Caco-2 (cell line): Measurements from ENCODE around the gene TARM1. TPM values are rescaled to one million over a fixed set of nuclear protein-coding genes. Genes with fewer than 3 reads are reported as not detected.

Experiments
- BruUV-seq: library from RNA; stranded (reverse); fragments of 400-500 nt; replicated peaks from 2 replicates; lab custom pipeline; 2021; lab: Mats Ljungman, UMichigan
- CTCF ChIA-PET: fragments of 300-600 bp; sonication (Branson Sonifier 250); formaldehyde crosslinking; loops from one replicate; lab custom pipeline; 2022; ENCODE audit warnings: antibody characterized with exemption; lab: Charles Lee
- POLR2A ChIA-PET: fragments of 300-600 bp; sonication (Branson Sonifier 250); formaldehyde crosslinking; loops from one replicate; lab custom pipeline; 2022; ENCODE audit warnings: antibody characterized with exemption; lab: Charles Lee
- DNase-seq, 2 experiments: peaks; one replicate each; pipeline versions ENCODE4 v3.0.0 to v3.0.0-alpha.2; 2020 to 2022
- H3K27me3 ChIP-seq: replicated peaks from 2 replicates; pipeline ENCODE4 v1.6.0; 2011; ENCODE audit warnings: low read length; ENCODE audit not compliant: control insufficient read depth, insufficient read depth
- H3K36me3 ChIP-seq: 2 replicates; pipeline ENCODE4 v1.5.1; 2011; ENCODE audit warnings: low read length; ENCODE audit not compliant: control insufficient read depth, insufficient read depth
- H3K4me1 ChIP-seq: fragments of 250-450 bp; sonication (Bioruptor Pico); 2 replicates; pipeline ENCODE4 v1.5.1; 2020; ENCODE audit warnings: mild to moderate bottlenecking
- H3K4me3 ChIP-seq: 2 replicates; pipeline ENCODE4 v1.5.1; 2011; ENCODE audit warnings: low read depth, mild to moderate bottlenecking, control low read depth, low read length
- H3K9me3 ChIP-seq: fragments of 250-450 bp; sonication (Bioruptor Pico); 2 replicates; pipeline ENCODE4 v1.5.1; 2020; ENCODE audit warnings: mild to moderate bottlenecking, moderate library complexity
- H3K27ac Mint-ChIP-seq: one replicate; pipeline ENCODE4 v1.8.0; 2022; ENCODE audit warnings: mixed read lengths; ENCODE audit not compliant: unreplicated experiment
- H3K27me3 Mint-ChIP-seq: one replicate; pipeline ENCODE4 v1.8.0; 2022; ENCODE audit warnings: mixed read lengths; ENCODE audit not compliant: insufficient read depth, unreplicated experiment
- H3K36me3 Mint-ChIP-seq: one replicate; pipeline ENCODE4 v1.8.0; 2022; ENCODE audit warnings: mild to moderate bottlenecking, mixed read lengths; ENCODE audit not compliant: insufficient read depth, unreplicated experiment
- H3K4me1 Mint-ChIP-seq: one replicate; pipeline ENCODE4 v1.8.0; 2022; ENCODE audit warnings: low read depth, mixed read lengths; ENCODE audit not compliant: unreplicated experiment
- H3K4me3 Mint-ChIP-seq: one replicate; pipeline ENCODE4 v1.8.0; 2022; ENCODE audit warnings: mild to moderate bottlenecking, moderate library complexity, mixed read lengths; ENCODE audit not compliant: unreplicated experiment
- H3K9me3 Mint-ChIP-seq: one replicate; pipeline ENCODE4 v1.8.0; 2022; ENCODE audit warnings: mixed read lengths; ENCODE audit not compliant: unreplicated experiment
- CTCF ChIP-seq, 2 experiments: fragments of 200-600 bp in 1 of 2; IDR thresholded peaks; 1 replicate in 1 of 2; 2 replicates in 1 of 2; pipeline versions ENCODE4 v1.5.1 to v1.8.0; 2011 to 2022; ENCODE audit warnings: antibody characterized with exemption in 1 of 2, control low read depth in 1 of 2, inconsistent platforms in 1 of 2, low read depth in 1 of 2, low read length in 1 of 2, mild to moderate bottlenecking in 1 of 2, moderate library complexity in 1 of 2; ENCODE audit not compliant: insufficient read depth in 1 of 2, severe bottlenecking in 1 of 2, unreplicated experiment in 1 of 2
- intact Hi-C: fragments of 100-400 bp; cut with micrococcal nuclease; formaldehyde crosslinking; loops from one replicate; pipeline ENCODE4 v1.10.0; 2022; ENCODE audit not compliant: unreplicated experiment
- total RNA-seq: library from RNA; stranded (reverse); gene quantifications from 2 replicates; pipeline ENCODE4 v1.2.3, GENCODE V29; 2022

TARM1 gene
- total RNA-seq, 1 experiment from 2014 or later: not detected

DNA sequence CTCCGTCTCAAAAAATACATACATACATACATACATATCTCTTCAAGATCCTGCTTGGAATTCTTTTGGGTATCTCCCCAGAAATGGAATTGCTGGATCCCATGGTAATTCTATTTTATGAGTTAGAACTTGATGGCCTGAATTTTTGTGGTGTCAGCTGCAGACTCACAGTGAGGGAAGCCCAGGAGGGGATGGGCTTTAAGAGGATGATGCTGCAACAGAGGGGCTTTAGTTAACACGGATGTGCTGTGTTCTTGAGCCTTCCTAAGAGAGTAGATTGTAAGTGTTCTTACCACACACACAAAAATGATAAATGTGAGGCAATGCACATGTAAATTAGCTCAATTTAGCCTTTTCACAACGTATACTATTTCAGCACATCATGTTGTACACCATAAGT lies 58.0 kb downstream of the TARM1 start:
- H3K36me3 ChIP-seq: no peaks in the 10 kb centered on the region
- no peaks in the 10 kb centered on the region for H3K27me3 ChIP-seq
- H3K36me3 Mint-ChIP-seq: peaks cover 5% of the 10 kb centered on the region
- BruUV-seq: no TSS peak
- no peaks in the 10 kb centered on the region for H3K9me3 ChIP-seq
- DNase-seq: no peak
- no peak overlapping the region for H3K4me3 Mint-ChIP-seq
- peaks cover 5% of the 10 kb centered on the region for H3K4me1 ChIP-seq
- H3K9me3 Mint-ChIP-seq: no peaks in the 10 kb centered on the region
- no peaks in the 10 kb centered on the region for H3K27me3 Mint-ChIP-seq
- CTCF ChIA-PET: interaction anchor here (1.1 to 1.3 kb wide), 7 partner anchors 19 to 828 kb away, joined by 3 to 8 read pairs (median 4); partner anchors contain the start of genes MYADM and PRKCG
- H3K4me3 ChIP-seq: no peak overlapping the region
- POLR2A ChIA-PET: interaction anchor here (0.6 kb wide), 1 partner anchor 114 kb away, joined by 3 read pairs; no protein-coding TSS in a partner anchor
- no peaks in the 10 kb centered on the region for H3K4me1 Mint-ChIP-seq
- TF ChIP-seq CTCF (IDR thresholded peaks at IDR 0.05; ENCODE audit: insufficient read depth in 1 of 2, low read depth in 1 of 2, low read length in 1 of 2, severe bottlenecking in 1 of 2, unreplicated experiment in 1 of 2): no peak
- H3K27ac Mint-ChIP-seq: no peak overlapping the region
- intact Hi-C loops: loop anchor here (5.0 kb wide), 2 partner anchors 231 to 826 kb away; no protein-coding TSS in a partner anchor

GRCh38 chr19:54021932-54022331 lies 59.2 kb downstream of the TARM1 start:
- H3K9me3 Mint-ChIP-seq: peaks cover 10% of the 10 kb centered on the region
- H3K9me3 ChIP-seq: no peaks in the 10 kb centered on the region
- H3K27me3 Mint-ChIP-seq: no peaks in the 10 kb centered on the region
- no peak overlapping the region for H3K4me3 Mint-ChIP-seq
- CTCF ChIA-PET: no interaction called here
- no TSS peak for BruUV-seq
- peaks cover 6% of the 10 kb centered on the region for H3K4me1 Mint-ChIP-seq
- H3K36me3 Mint-ChIP-seq: peaks cover 5% of the 10 kb centered on the region
- intact Hi-C loops: loop anchor here (5.0 kb wide), 2 partner anchors 230 to 825 kb away; no protein-coding TSS in a partner anchor
- H3K27me3 ChIP-seq: no peaks in the 10 kb centered on the region
- DNase-seq: no peak
- no peak overlapping the region for H3K27ac Mint-ChIP-seq
- H3K4me3 ChIP-seq: no peak overlapping the region
- H3K36me3 ChIP-seq: no peaks in the 10 kb centered on the region
- POLR2A ChIA-PET: no interaction called here
- no peak for TF ChIP-seq CTCF (IDR thresholded peaks at IDR 0.05; ENCODE audit: insufficient read depth in 1 of 2, low read depth in 1 of 2, low read length in 1 of 2, severe bottlenecking in 1 of 2, unreplicated experiment in 1 of 2)
- peaks cover 5% of the 10 kb centered on the region for H3K4me1 ChIP-seq

DNA sequence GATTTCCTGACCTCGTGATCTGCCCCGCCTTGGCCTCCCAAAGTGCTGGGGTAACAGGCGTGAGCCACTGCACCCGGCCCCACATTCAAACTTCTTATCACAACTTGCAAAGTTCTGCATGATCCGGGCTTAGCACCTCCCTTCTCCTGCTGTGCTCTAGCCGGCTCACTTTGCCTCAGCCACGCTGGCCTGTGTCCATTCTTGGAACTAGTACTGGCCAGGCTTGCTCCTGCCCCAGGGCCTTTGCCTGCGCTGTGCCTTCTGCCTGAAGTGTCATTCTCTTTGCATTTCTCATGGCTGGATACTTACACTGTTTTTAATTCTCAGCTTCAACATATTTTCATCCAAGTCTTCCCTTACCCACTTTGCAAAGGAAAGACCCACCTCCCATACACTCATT lies 59.8 kb downstream of the TARM1 start:
- no peaks in the 10 kb centered on the region for H3K27me3 Mint-ChIP-seq
- CTCF ChIA-PET: interaction anchor here (1.4 kb wide), 1 partner anchor 9 kb away, joined by 8 read pairs; no protein-coding TSS in a partner anchor
- no peaks in the 10 kb centered on the region for H3K36me3 ChIP-seq
- H3K27ac Mint-ChIP-seq: peak overlapping the region; percentile 82
- H3K4me3 Mint-ChIP-seq: no peak overlapping the region
- no peak for TF ChIP-seq CTCF (IDR thresholded peaks at IDR 0.05; ENCODE audit: insufficient read depth in 1 of 2, low read depth in 1 of 2, low read length in 1 of 2, severe bottlenecking in 1 of 2, unreplicated experiment in 1 of 2)
- H3K36me3 Mint-ChIP-seq: peaks cover 5% of the 10 kb centered on the region
- intact Hi-C loops: loop anchor here (5.0 kb wide), 2 partner anchors 229 to 824 kb away; no protein-coding TSS in a partner anchor
- no peaks in the 10 kb centered on the region for H3K27me3 ChIP-seq
- no peak for DNase-seq
- no peak overlapping the region for H3K4me3 ChIP-seq
- H3K4me1 Mint-ChIP-seq: peaks cover 6% of the 10 kb centered on the region
- peaks cover 5% of the 10 kb centered on the region for H3K4me1 ChIP-seq
- H3K9me3 ChIP-seq: no peaks in the 10 kb centered on the region
- POLR2A ChIA-PET: no interaction called here
- peaks cover 10% of the 10 kb centered on the region for H3K9me3 Mint-ChIP-seq
- BruUV-seq: no TSS peak

Other genes with a start within 250 kb of the TARM1 start
- 115 and 132 TPM in 2 replicates for gene MYADM, start 213.5 kb downstream of the TARM1 start, total RNA-seq
- gene PRKCG, start 199.2 kb downstream of the TARM1 start, total RNA-seq: 1.7 and 2.6 TPM in 2 replicates
- gene CACNG7, start 172.1 kb downstream of the TARM1 start, total RNA-seq: not detected in 2 replicates
- 0.91 and 1.1 TPM in 2 replicates for gene CACNG8, start 118.4 kb downstream of the TARM1 start, total RNA-seq
- 1.4 and 1.6 TPM in 2 replicates for gene CACNG6, start 89.7 kb downstream of the TARM1 start, total RNA-seq
- gene VSTM1, start 17.5 kb downstream of the TARM1 start, total RNA-seq: not detected in 2 replicates
- 0.23 TPM in 1 of 2 replicates, not detected in the other for gene OSCAR, start 19.4 kb upstream of the TARM1 start, total RNA-seq
- gene NDUFA3, start 21.5 kb upstream of the TARM1 start, total RNA-seq: 185 and 196 TPM in 2 replicates
- 23.0 and 26.0 TPM in 2 replicates for gene TFPT, start 34.3 kb upstream of the TARM1 start, total RNA-seq
- 95.0 and 99.0 TPM in 2 replicates for gene PRPF31, start 34.4 kb upstream of the TARM1 start, total RNA-seq
- gene CNOT3, start 56.4 kb upstream of the TARM1 start, total RNA-seq: 77.7 and 82.1 TPM in 2 replicates
- 6.6 and 6.9 TPM in 2 replicates for gene LENG1, start 78.4 kb upstream of the TARM1 start, total RNA-seq
- 38.9 and 45.9 TPM in 2 replicates for gene TMC4, start 91.8 kb upstream of the TARM1 start, total RNA-seq
- 137 and 149 TPM in 2 replicates for gene MBOAT7, start 108.2 kb upstream of the TARM1 start, total RNA-seq
- gene TSEN34, start 109.9 kb upstream of the TARM1 start, total RNA-seq: 42.6 TPM in 2 replicates
- 1,040 and 1,045 TPM in 2 replicates for gene RPS9, start 119.5 kb upstream of the TARM1 start, total RNA-seq
- not detected in 2 replicates for gene LILRB3, start 141.6 kb upstream of the TARM1 start, total RNA-seq
- not detected in 2 replicates for gene LILRA6, start 161.4 kb upstream of the TARM1 start, total RNA-seq
- not detected in 2 replicates for gene LILRB5, start 175.9 kb upstream of the TARM1 start, total RNA-seq
- not detected in 2 replicates for gene LILRB2, start 199.7 kb upstream of the TARM1 start, total RNA-seq
- not detected in 2 replicates for gene LILRA5, start 231.8 kb upstream of the TARM1 start, total RNA-seq